Mucosa of descending colon (tissue), 3 donors: ENCODE results near the gene RASGRF2. TPM values are rescaled to one million over a fixed set of nuclear protein-coding genes. Genes with fewer than 3 reads are reported as not detected.

ENCODE experiments used
- ATAC-seq: fragments of 200-7000 bp; cut with Tn5 transposase; one replicate; pipeline ENCODE4 v1.9.1; 2020; ENCODE audit warnings: mild to moderate bottlenecking, moderate library complexity
- DNase-seq, 3 donors: peaks; one replicate each; pipeline ENCODE4 v3.0.0-alpha.2; 2020
- H3K36me3 ChIP-seq: fragments of 200-600 bp; one replicate; pipeline ENCODE4 v1.8.0; 2021; ENCODE audit warnings: low read depth, mild to moderate bottlenecking
- H3K4me1 ChIP-seq: fragments of 200-600 bp; one replicate; pipeline ENCODE4 v1.8.0; 2021; ENCODE audit warnings: low read depth, mild to moderate bottlenecking
- H3K4me3 ChIP-seq: fragments of 200-600 bp; one replicate; pipeline ENCODE4 v1.8.0; 2021; ENCODE audit warnings: mild to moderate bottlenecking
- H3K9me3 ChIP-seq: fragments of 200-600 bp; one replicate; pipeline ENCODE4 v1.8.0; 2021; ENCODE audit warnings: mild to moderate bottlenecking
- intact Hi-C, 2 donors: fragments of 100-400 bp; cut with DNase I in 1 of 2; cut with micrococcal nuclease in 1 of 2; formaldehyde crosslinking; loops; one replicate each; pipeline versions ENCODE4 v1.11.0 to v1.11.1; 2022; cut with DNase I, micrococcal nuclease
- total RNA-seq, 3 donors: library from RNA; stranded (reverse); fragmentation: NEBNext Ultra II Directional in 2 of 3; extraction: Animal tissue kit (Norgen Biotek cat#: 25700) in 2 of 3; gene quantifications; one replicate each; pipeline versions ENCODE4 v1.2.1 to v1.2.4, GENCODE V29; 2021 to 2023
- TF ChIP-seq, protein P1 (sequence below): fragments of 200-600 bp; IDR thresholded peaks from one replicate; pipeline ENCODE4 v1.8.0; 2022; ENCODE audit warnings: antibody characterized with exemption, mild to moderate bottlenecking
- donor health status: DM: no; HTN: no; CAD: no; lungs with moderate emphysema.
- donor health status: DM: no; HTN: no; CAD: no.
- donor health status: DM: no; HTN: yes; CAD: no.

Gene RASGRF2
- total RNA-seq, 3 donors from 2014 or later, result 2.0 to 8.0 (median 2.9) TPM

GRCh38 chr5:81195335-81195929 lies 235.3 kb downstream of the RASGRF2 start:
- no peak for DNase-seq
- Histone ChIP-seq H3K9me3 (no peaks in the 10 kb centered on the region), H3K36me3 (no peaks in the 10 kb centered on the region), H3K4me3 (no peak overlapping the region), H3K4me1 (peaks cover 6% of the 10 kb centered on the region)
- no peak for ATAC-seq
- TF ChIP-seq, protein P1, sequence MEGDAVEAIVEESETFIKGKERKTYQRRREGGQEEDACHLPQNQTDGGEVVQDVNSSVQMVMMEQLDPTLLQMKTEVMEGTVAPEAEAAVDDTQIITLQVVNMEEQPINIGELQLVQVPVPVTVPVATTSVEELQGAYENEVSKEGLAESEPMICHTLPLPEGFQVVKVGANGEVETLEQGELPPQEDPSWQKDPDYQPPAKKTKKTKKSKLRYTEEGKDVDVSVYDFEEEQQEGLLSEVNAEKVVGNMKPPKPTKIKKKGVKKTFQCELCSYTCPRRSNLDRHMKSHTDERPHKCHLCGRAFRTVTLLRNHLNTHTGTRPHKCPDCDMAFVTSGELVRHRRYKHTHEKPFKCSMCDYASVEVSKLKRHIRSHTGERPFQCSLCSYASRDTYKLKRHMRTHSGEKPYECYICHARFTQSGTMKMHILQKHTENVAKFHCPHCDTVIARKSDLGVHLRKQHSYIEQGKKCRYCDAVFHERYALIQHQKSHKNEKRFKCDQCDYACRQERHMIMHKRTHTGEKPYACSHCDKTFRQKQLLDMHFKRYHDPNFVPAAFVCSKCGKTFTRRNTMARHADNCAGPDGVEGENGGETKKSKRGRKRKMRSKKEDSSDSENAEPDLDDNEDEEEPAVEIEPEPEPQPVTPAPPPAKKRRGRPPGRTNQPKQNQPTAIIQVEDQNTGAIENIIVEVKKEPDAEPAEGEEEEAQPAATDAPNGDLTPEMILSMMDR, result no peak
- intact Hi-C loops, result no loop called here

- no peak overlapping the region for H3K4me3 ChIP-seq
- TF ChIP-seq, protein P1, result no peak
- no peaks in the 10 kb centered on the region for H3K36me3 ChIP-seq
- intact Hi-C loops, result no loop called here
- no peaks in the 10 kb centered on the region for H3K4me1 ChIP-seq
- H3K9me3 ChIP-seq, result no peaks in the 10 kb centered on the region
- ATAC-seq, result no peak
- no peak for DNase-seq
Observed at GRCh38 chr5:81202655-81203054, 242.5 kb downstream of the RASGRF2 start.

GRCh38 chr5:81203729-81204128 lies 243.6 kb downstream of the RASGRF2 start:
- no peak for DNase-seq
- TF ChIP-seq, protein P1, result no peak
- H3K4me3 ChIP-seq, result no peak overlapping the region
- intact Hi-C loops, result no loop called here
- ATAC-seq, result no peak
- H3K36me3 ChIP-seq, result no peaks in the 10 kb centered on the region
- no peaks in the 10 kb centered on the region for H3K4me1 ChIP-seq
- H3K9me3 ChIP-seq, result no peaks in the 10 kb centered on the region

GRCh38 chr5:81204205-81204604 lies 244.0 kb downstream of the RASGRF2 start:
- Histone ChIP-seq H3K36me3 (no peaks in the 10 kb centered on the region), H3K4me1 (no peaks in the 10 kb centered on the region), H3K4me3 (no peak overlapping the region), H3K9me3 (no peaks in the 10 kb centered on the region)
- intact Hi-C loops, result no loop called here
- DNase-seq (no peak), ATAC-seq (no peak)
- TF ChIP-seq, protein P1, result no peak

DNA sequence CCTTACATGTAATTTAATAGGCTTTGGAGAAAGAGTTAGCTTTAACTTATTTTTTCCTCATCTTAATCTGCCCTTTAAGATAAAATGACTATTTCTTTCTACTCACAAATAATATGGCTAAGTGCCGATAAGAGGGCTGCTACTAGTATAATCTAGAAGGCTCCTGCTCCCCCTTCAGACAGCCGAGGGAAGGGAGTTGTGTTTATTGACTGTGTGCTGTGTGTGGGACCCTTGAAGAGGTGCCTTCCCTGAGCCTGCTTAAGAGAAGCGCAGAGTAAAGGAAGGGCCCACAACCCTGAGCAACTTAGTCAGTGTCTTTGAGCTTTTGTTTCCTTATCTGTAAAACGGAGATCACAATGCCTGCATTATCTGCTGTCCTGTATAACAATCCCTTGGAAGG lies 244.9 kb downstream of the RASGRF2 start:
- no peak for DNase-seq
- no peak for ATAC-seq
- Histone ChIP-seq H3K4me3 (no peak overlapping the region), H3K4me1 (no peaks in the 10 kb centered on the region), H3K9me3 (no peaks in the 10 kb centered on the region), H3K36me3 (no peaks in the 10 kb centered on the region)
- intact Hi-C loops, result no loop called here
- TF ChIP-seq, protein P1, result no peak

GRCh38 chr5:81207009-81207408 lies 246.8 kb downstream of the RASGRF2 start:
- no peak for DNase-seq
- Histone ChIP-seq H3K4me1 (no peaks in the 10 kb centered on the region), H3K9me3 (no peaks in the 10 kb centered on the region), H3K36me3 (no peaks in the 10 kb centered on the region), H3K4me3 (no peak overlapping the region)
- intact Hi-C loops, result no loop called here
- ATAC-seq, result no peak
- TF ChIP-seq, protein P1, result no peak
